RWPE1 (cell line): ENCODE results near the gene VPS8.

Experiments
- CTCF ChIA-PET: fragments of 350-600 bp; sonication (Branson Sonifier 250); formaldehyde crosslinking; extraction: SDS; loops from one replicate; lab custom pipeline; 2021; lab: Yijun Ruan, JAX
- POLR2A ChIA-PET: fragments of 400-600 bp; formaldehyde crosslinking; extraction: SDS; loops from one replicate; lab custom pipeline; 2020; ENCODE audit warnings: antibody characterized with exemption; ENCODE audit not compliant: low non-redundant PET; lab: Yijun Ruan, JAX
- DNase-seq: peaks from one replicate; pipeline ENCODE4 v3.0.0; 2012; ENCODE audit warnings: low spot score
- H3K27ac ChIP-seq: fragments of 450-650 bp; 2 replicates; pipeline ENCODE4 v1.5.1; 2017
- CTCF ChIP-seq: fragments of 450-650 bp; conservative IDR thresholded peaks from 2 replicates; pipeline ENCODE4 v1.5.1; 2017; ENCODE audit warnings: low read depth, mild to moderate bottlenecking

VPS8 gene

GRCh38 chr3:185079625-185080024 is 267.7 kb downstream of the VPS8 start:
- no peak for TF ChIP-seq CTCF
- POLR2A ChIA-PET: no interaction called here
- DNase-seq: no peak
- no peak overlapping the region for H3K27ac ChIP-seq
- CTCF ChIA-PET: no interaction called here

GRCh38 chr3:185081521-185081920 is 269.6 kb downstream of the VPS8 start:
- ChIA-PET CTCF (interaction anchor here (0.7 kb wide), 1 partner anchor 210 kb away, joined by 3 read pairs; no protein-coding TSS in a partner anchor), POLR2A (no interaction called here)
- H3K27ac ChIP-seq: no peak overlapping the region
- no peak for TF ChIP-seq CTCF
- no peak for DNase-seq

GRCh38 chr3:185082149-185082548 is 270.2 kb downstream of the VPS8 start:
- no peak overlapping the region for H3K27ac ChIP-seq
- no peak for TF ChIP-seq CTCF
- ChIA-PET POLR2A (no interaction called here), CTCF (interaction anchor here (0.7 kb wide), 1 partner anchor 211 kb away, joined by 3 read pairs; no protein-coding TSS in a partner anchor)
- no peak for DNase-seq

GRCh38 chr3:185082829-185083228 is 270.9 kb downstream of the VPS8 start:
- TF ChIP-seq CTCF: no peak
- no peak for DNase-seq
- no peak overlapping the region for H3K27ac ChIP-seq
- POLR2A ChIA-PET: no interaction called here
- CTCF ChIA-PET: interaction anchor here (0.7 kb wide), 1 partner anchor 135 kb away, joined by 3 read pairs; no protein-coding TSS in a partner anchor

GRCh38 chr3:185084402-185084801 is 272.4 kb downstream of the VPS8 start:
- CTCF ChIA-PET: interaction anchor here (0.6 to 0.7 kb wide), 4 partner anchors 21 to 322 kb away, joined by 3 to 5 read pairs (median 4); no protein-coding TSS in a partner anchor
- POLR2A ChIA-PET: no interaction called here
- no peak for TF ChIP-seq CTCF
- DNase-seq: no peak
- H3K27ac ChIP-seq: no peak overlapping the region

- no peak overlapping the region for H3K27ac ChIP-seq
- no peak for TF ChIP-seq CTCF
- DNase-seq: no peak
- POLR2A ChIA-PET: no interaction called here
- CTCF ChIA-PET: interaction anchor here (0.6 to 0.7 kb wide), 5 partner anchors 20 to 321 kb away, joined by 3 to 5 read pairs (median 3); no protein-coding TSS in a partner anchor
Measured at GRCh38 chr3:185084901-185085300, 272.9 kb downstream of the VPS8 start.
